OCI-LY1 (cell line): Measurements from ENCODE around the gene EVI5L.

ENCODE experiments used
- H2AFZ ChIP-seq: fragments of 200-600 bp; sonication (generic), shearing (Covaris generic); 2 replicates; pipeline ENCODE4 v1.6.0; 2014; ENCODE audit warnings: antibody characterized with exemption, mild to moderate bottlenecking, low read length
- H3F3A ChIP-seq: fragments of 200-600 bp; sonication (generic), shearing (Covaris generic); 2 replicates; pipeline ENCODE4 v1.6.0; 2014; ENCODE audit warnings: mild to moderate bottlenecking, antibody characterized with exemption, low read length, moderate library complexity; ENCODE audit not compliant: insufficient read depth
- H3K27ac ChIP-seq: fragments of 200-600 bp; sonication (generic); 2 replicates; pipeline ENCODE4 v1.5.1; 2014; ENCODE audit warnings: low read length, mixed run types, mild to moderate bottlenecking, low read depth; ENCODE audit not compliant: poor library complexity, severe bottlenecking
- H3K27me3 ChIP-seq: fragments of 200-600 bp; sonication (generic); 2 replicates; pipeline ENCODE4 v1.6.0; 2014; ENCODE audit warnings: antibody characterized with exemption, mild to moderate bottlenecking, low read length, moderate library complexity; ENCODE audit not compliant: insufficient read depth
- H3K36me3 ChIP-seq: fragments of 200-600 bp; sonication (generic); 2 replicates; pipeline ENCODE4 v1.6.1; 2014; ENCODE audit warnings: mild to moderate bottlenecking, antibody characterized with exemption, low read length, moderate library complexity, mixed read lengths; ENCODE audit not compliant: insufficient read depth
- H3K4me1 ChIP-seq: fragments of 200-600 bp; sonication (generic); 2 replicates; pipeline ENCODE4 v1.5.1; 2014; ENCODE audit warnings: mild to moderate bottlenecking, low read length, moderate library complexity; ENCODE audit not compliant: insufficient read depth, severe bottlenecking
- H3K4me2 ChIP-seq: fragments of 200-600 bp; sonication (generic), shearing (Covaris generic); 2 replicates; pipeline ENCODE4 v1.6.1; 2014; ENCODE audit warnings: low read length
- H3K4me3 ChIP-seq: fragments of 200-600 bp; sonication (generic); 2 replicates; pipeline ENCODE4 v1.5.1; 2014; ENCODE audit warnings: low read length, low read depth, mild to moderate bottlenecking, mixed read lengths; ENCODE audit not compliant: poor library complexity, severe bottlenecking
- H3K79me2 ChIP-seq: fragments of 200-600 bp; shearing (Covaris generic); 2 replicates; pipeline ENCODE4 v1.6.1; 2016; ENCODE audit warnings: mixed run types, low read length, mixed read lengths; ENCODE audit not compliant: insufficient read depth
- H3K9ac ChIP-seq: fragments of 200-600 bp; sonication (generic), shearing (Covaris generic); 2 replicates; pipeline ENCODE4 v1.6.1; 2014; ENCODE audit warnings: mild to moderate bottlenecking, low read length, mixed read lengths
- H3K9me2 ChIP-seq: fragments of 200-600 bp; sonication (generic), shearing (Covaris generic); 2 replicates; pipeline ENCODE4 v1.6.1; 2014; ENCODE audit warnings: low read depth, mild to moderate bottlenecking, low read length, mixed read lengths
- H3K9me3 ChIP-seq: fragments of 200-600 bp; shearing (Covaris generic); 2 replicates; pipeline ENCODE4 v1.6.1; 2014; ENCODE audit warnings: low read length, mixed read lengths
- H4K20me1 ChIP-seq: fragments of 200-600 bp; sonication (generic), shearing (Covaris generic); 2 replicates; pipeline ENCODE4 v1.6.0; 2016; ENCODE audit warnings: mild to moderate bottlenecking, low read length; ENCODE audit not compliant: insufficient read depth
- EZH2 ChIP-seq: fragments of 200-600 bp; sonication (generic), shearing (Covaris generic); IDR thresholded peaks from 2 replicates; pipeline ENCODE4 v1.8.0; 2017; ENCODE audit warnings: borderline replicate concordance, mixed run types, mild to moderate bottlenecking, antibody characterized with exemption, low read length, moderate library complexity, mixed read lengths
- TF ChIP-seq, protein P1 (sequence below): fragments of 200-600 bp; sonication (generic), shearing (Covaris generic); IDR thresholded peaks from 2 replicates; pipeline ENCODE4 v1.5.1; 2017; ENCODE audit warnings: mild to moderate bottlenecking, antibody characterized with exemption, low read length, moderate library complexity, mixed read lengths

The EVI5L gene

DNA sequence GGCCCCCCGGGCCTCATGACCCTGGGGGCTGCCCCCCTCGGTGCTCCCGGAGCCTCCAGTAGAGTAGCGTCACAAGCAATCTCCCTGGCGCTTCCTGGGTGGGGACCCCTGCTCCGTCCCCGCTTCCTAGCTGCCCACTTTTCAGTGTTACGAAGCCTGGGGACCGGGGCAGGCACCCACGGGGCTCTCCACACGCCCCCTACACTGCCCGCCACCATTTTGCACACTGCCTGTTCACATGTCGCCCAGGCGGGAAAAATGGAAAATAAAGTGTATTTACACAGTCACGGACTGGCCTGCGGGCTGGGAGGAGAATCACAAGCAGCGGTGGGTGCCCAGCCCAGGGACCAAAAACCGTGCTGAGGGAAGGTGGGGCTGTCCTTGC is 34.7 kb downstream of the EVI5L start:
- Histone ChIP-seq H4K20me1 (no peaks in the 10 kb centered on the region), H3K9me2 (no peaks in the 10 kb centered on the region), H3K4me3 (no peak overlapping the region), H3K9me3 (no peaks in the 10 kb centered on the region), H3K36me3 (no peaks in the 10 kb centered on the region), H2AFZ (no peak overlapping the region), H3K4me2 (no peak overlapping the region), H3K4me1 (peaks cover 15% of the 10 kb centered on the region), H3K27ac (no peak overlapping the region), H3K27me3 (no peaks in the 10 kb centered on the region; the same call in 1 of the 2 replicates), H3F3A (no peaks in the 10 kb centered on the region), H3K79me2 (no peaks in the 10 kb centered on the region), H3K9ac (no peak overlapping the region)
- TF ChIP-seq, protein P1, sequence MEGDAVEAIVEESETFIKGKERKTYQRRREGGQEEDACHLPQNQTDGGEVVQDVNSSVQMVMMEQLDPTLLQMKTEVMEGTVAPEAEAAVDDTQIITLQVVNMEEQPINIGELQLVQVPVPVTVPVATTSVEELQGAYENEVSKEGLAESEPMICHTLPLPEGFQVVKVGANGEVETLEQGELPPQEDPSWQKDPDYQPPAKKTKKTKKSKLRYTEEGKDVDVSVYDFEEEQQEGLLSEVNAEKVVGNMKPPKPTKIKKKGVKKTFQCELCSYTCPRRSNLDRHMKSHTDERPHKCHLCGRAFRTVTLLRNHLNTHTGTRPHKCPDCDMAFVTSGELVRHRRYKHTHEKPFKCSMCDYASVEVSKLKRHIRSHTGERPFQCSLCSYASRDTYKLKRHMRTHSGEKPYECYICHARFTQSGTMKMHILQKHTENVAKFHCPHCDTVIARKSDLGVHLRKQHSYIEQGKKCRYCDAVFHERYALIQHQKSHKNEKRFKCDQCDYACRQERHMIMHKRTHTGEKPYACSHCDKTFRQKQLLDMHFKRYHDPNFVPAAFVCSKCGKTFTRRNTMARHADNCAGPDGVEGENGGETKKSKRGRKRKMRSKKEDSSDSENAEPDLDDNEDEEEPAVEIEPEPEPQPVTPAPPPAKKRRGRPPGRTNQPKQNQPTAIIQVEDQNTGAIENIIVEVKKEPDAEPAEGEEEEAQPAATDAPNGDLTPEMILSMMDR: no peak
- no peak for TF ChIP-seq EZH2

DNA sequence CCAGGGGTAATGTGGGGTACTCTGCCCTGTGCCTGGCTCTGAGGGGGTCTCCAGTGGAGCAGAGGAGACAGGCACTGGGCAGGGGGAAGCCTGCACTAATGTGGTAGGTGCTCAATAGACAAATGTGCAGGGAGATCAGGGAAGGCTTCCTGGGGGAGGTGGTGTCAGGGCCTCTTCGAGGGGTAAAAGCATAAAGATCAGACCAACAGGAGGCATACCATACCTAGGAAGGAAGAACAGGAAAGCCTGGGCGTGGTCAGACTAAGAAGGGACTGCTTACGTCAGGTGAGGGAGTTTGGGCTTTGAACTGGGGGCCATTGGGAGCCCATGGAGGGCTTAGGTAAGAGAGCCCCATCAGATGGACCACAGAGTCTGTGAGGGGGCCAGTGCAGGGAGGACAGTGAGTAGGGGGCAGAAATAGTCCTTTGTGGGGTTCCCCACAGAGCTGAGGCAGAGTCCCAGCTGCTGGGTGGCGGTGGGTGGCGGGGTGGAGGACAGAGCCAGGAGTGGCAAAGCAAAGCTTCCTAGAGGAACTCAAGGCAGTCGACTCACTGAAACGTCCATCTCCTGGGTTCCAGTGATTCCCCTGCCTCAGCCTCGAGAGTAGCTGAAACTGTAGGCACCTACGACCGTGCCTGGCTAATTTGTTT is 35.4 kb downstream of the EVI5L start:
- no peak overlapping the region for H3K27ac ChIP-seq
- H4K20me1 ChIP-seq: no peaks in the 10 kb centered on the region
- no peak for TF ChIP-seq EZH2
- TF ChIP-seq, protein P1: no peak
- H3K9ac ChIP-seq: no peak overlapping the region
- peaks cover 18% of the 10 kb centered on the region for H3K4me1 ChIP-seq
- no peaks in the 10 kb centered on the region for H3F3A ChIP-seq
- H2AFZ ChIP-seq: no peak overlapping the region
- no peak overlapping the region for H3K4me2 ChIP-seq
- H3K27me3 ChIP-seq: no peaks in the 10 kb centered on the region
- H3K9me3 ChIP-seq: no peaks in the 10 kb centered on the region
- H3K4me3 ChIP-seq: no peak overlapping the region
- no peaks in the 10 kb centered on the region for H3K79me2 ChIP-seq
- no peaks in the 10 kb centered on the region for H3K36me3 ChIP-seq
- no peaks in the 10 kb centered on the region for H3K9me2 ChIP-seq

DNA sequence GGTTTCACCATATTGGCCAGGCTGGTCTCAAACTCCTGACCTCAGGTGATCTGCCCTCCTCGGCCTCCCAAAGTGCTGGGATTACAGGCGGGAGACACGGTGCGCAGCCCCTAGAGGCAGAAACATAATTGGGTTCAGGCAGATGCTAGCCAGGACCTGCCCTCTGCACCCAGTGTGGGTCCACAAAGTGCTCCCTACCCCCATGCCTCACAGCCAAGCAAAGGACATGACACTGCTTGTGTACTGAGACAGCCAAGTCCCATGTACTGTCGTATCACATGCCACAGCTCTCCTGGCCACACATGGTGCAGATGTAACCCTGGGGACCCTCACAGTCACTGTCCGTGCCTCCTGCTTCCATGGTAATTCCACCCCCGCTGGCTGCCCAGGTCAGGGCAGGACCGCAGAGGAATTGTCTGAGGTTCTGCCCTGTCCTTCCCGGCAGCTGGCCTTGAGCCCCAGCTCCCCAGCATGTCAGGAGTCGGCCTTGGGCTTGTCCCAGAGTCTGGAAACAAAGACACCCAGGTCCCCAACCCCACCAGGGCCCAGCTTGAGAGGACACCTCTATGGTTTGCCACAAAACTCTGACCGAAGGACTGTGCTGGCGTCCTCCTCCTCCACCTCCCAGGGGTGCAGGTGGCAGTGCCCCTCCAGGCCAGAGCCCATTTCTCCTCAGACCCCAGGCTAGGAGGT is 36.5 kb downstream of the EVI5L start:
- TF ChIP-seq EZH2: no peak
- TF ChIP-seq, protein P1: no peak
- H3K9me2 ChIP-seq: no peaks in the 10 kb centered on the region
- H4K20me1 ChIP-seq: no peaks in the 10 kb centered on the region
- H3K27ac ChIP-seq: no peak overlapping the region
- H3F3A ChIP-seq: 0 out of 2 replicates have a peak, but pooled peaks cover 3% of the 10 kb centered on the region
- no peak overlapping the region for H3K4me2 ChIP-seq
- peaks cover 18% of the 10 kb centered on the region for H3K4me1 ChIP-seq
- H3K4me3 ChIP-seq: no peak overlapping the region
- H2AFZ ChIP-seq: no peak overlapping the region
- no peaks in the 10 kb centered on the region for H3K9me3 ChIP-seq
- H3K27me3 ChIP-seq: no peaks in the 10 kb centered on the region
- H3K36me3 ChIP-seq: no peaks in the 10 kb centered on the region
- no peak overlapping the region for H3K9ac ChIP-seq
- H3K79me2 ChIP-seq: no peaks in the 10 kb centered on the region
